Neural cell (in vitro differentiated cells): ENCODE results near the gene SPRYD3. TPM values are rescaled to one million over a fixed set of nuclear protein-coding genes. Genes with fewer than 3 reads are reported as not detected.

Experiments used
- H2AFZ ChIP-seq: fragments of 200-600, 300-800 bp; sonication (generic), shearing (Covaris generic); 2 replicates; pipeline ENCODE4 v1.6.0; 2014; ENCODE audit warnings: low read depth, mild to moderate bottlenecking, antibody characterized with exemption, low read length, moderate library complexity
- H3F3A ChIP-seq: fragments of 200-600 bp; shearing (Covaris generic); 2 replicates; pipeline ENCODE4 v1.6.1; 2016; ENCODE audit warnings: mild to moderate bottlenecking, moderate library complexity, mixed read lengths, antibody characterized with exemption, low read length; ENCODE audit not compliant: insufficient read depth, poor library complexity, severe bottlenecking
- H3K27ac ChIP-seq: fragments of 200-600, 300-800 bp; sonication (generic), shearing (Covaris generic); 2 replicates; pipeline ENCODE4 v1.5.1; 2014; ENCODE audit warnings: mild to moderate bottlenecking, low read length, moderate library complexity
- H3K27me3 ChIP-seq: fragments of 300-800, 200-600 bp; sonication (generic), shearing (Covaris generic); 2 replicates; pipeline ENCODE4 v1.6.0; 2014; ENCODE audit warnings: mild to moderate bottlenecking, low read depth, low read length, moderate library complexity; ENCODE audit not compliant: insufficient read depth
- H3K36me3 ChIP-seq: fragments of 300-800, 200-600 bp; sonication (generic), shearing (Covaris generic); 2 replicates; pipeline ENCODE4 v1.5.1; 2014; ENCODE audit warnings: mild to moderate bottlenecking, antibody characterized with exemption, low read length, moderate library complexity; ENCODE audit not compliant: insufficient read depth
- H3K4me2 ChIP-seq: fragments of 300-800, 200-600 bp; sonication (generic), shearing (Covaris generic); 2 replicates; pipeline ENCODE4 v1.6.0; 2014; ENCODE audit warnings: mild to moderate bottlenecking, low read length
- H3K4me3 ChIP-seq: fragments of 300-800, 200-600 bp; sonication (generic), shearing (Covaris generic); 2 replicates; pipeline ENCODE4 v1.5.1; 2014; ENCODE audit warnings: mild to moderate bottlenecking, low read length, moderate library complexity
- H3K79me2 ChIP-seq: fragments of 200-600 bp; shearing (Covaris generic); replicated peaks from 2 replicates; pipeline ENCODE4 v1.6.0; 2014; ENCODE audit warnings: mild to moderate bottlenecking, low read length, moderate library complexity; ENCODE audit not compliant: insufficient read depth
- H3K9ac ChIP-seq: fragments of 300-800, 200-600 bp; sonication (generic), shearing (Covaris generic); 2 replicates; pipeline ENCODE4 v1.6.1; 2016; ENCODE audit warnings: mild to moderate bottlenecking, low read length, mixed read lengths
- H3K9me2 ChIP-seq: fragments of 200-600 bp; shearing (Covaris generic); 2 replicates; pipeline ENCODE4 v1.6.1; 2016; ENCODE audit warnings: mild to moderate bottlenecking, low read length, mixed read lengths; ENCODE audit not compliant: insufficient read depth
- H3K9me3 ChIP-seq: fragments of 200-600, 300-800 bp; sonication (generic), shearing (Covaris generic); 2 replicates; pipeline ENCODE4 v1.6.1; 2016; ENCODE audit warnings: mild to moderate bottlenecking, mixed run types, low read length, moderate library complexity, mixed read lengths
- H4K20me1 ChIP-seq: fragments of 200-600 bp; shearing (Covaris generic); 2 replicates; pipeline ENCODE4 v1.6.1; 2016; ENCODE audit warnings: mild to moderate bottlenecking, mixed run types; ENCODE audit not compliant: insufficient read depth
- CTCF ChIP-seq: fragments of 450-650 bp; IDR thresholded peaks from 2 replicates; pipeline ENCODE4 v1.5.1; 2014; ENCODE audit warnings: antibody characterized with exemption, mild to moderate bottlenecking, moderate library complexity; ENCODE audit not compliant: poor library complexity, severe bottlenecking
- EP300 ChIP-seq: fragments of 450-650 bp; conservative IDR thresholded peaks from 2 replicates; pipeline ENCODE4 v1.6.1; 2014; ENCODE audit warnings: antibody characterized with exemption, mild to moderate bottlenecking, moderate library complexity; ENCODE audit not compliant: poor library complexity, severe bottlenecking
- EZH2 ChIP-seq: fragments of 200-600, 300-800 bp; shearing (Covaris generic), sonication (generic); IDR thresholded peaks from 2 replicates; pipeline ENCODE4 v1.6.1; 2014; ENCODE audit warnings: antibody characterized with exemption, low read length, borderline replicate concordance, mild to moderate bottlenecking; ENCODE audit not compliant: insufficient read depth, poor library complexity, severe bottlenecking
- MXI1 ChIP-seq: fragments of 450-650 bp; conservative IDR thresholded peaks from 2 replicates; pipeline ENCODE4 v1.6.1; 2014; ENCODE audit warnings: antibody characterized with exemption, mild to moderate bottlenecking; ENCODE audit not compliant: poor library complexity, severe bottlenecking
- POLR2AphosphoS5 ChIP-seq: IDR thresholded peaks from 2 replicates; pipeline ENCODE4 v1.6.1; 2012
- RAD21 ChIP-seq: fragments of 450-650 bp; conservative IDR thresholded peaks from 2 replicates; pipeline ENCODE4 v1.6.1; 2014; ENCODE audit warnings: antibody characterized with exemption, mild to moderate bottlenecking, moderate library complexity
- REST ChIP-seq: IDR thresholded peaks from 2 replicates; pipeline ENCODE4 v1.6.1; 2012; ENCODE audit warnings: borderline replicate concordance
- SMC3 ChIP-seq: fragments of 450-650 bp; conservative IDR thresholded peaks from 2 replicates; pipeline ENCODE4 v1.6.1; 2014; ENCODE audit warnings: antibody characterized with exemption, mild to moderate bottlenecking, moderate library complexity; ENCODE audit not compliant: poor library complexity
- TAF1 ChIP-seq: IDR thresholded peaks from 2 replicates; pipeline ENCODE4 v1.6.1; 2012; ENCODE audit warnings: low read depth
- polyA plus RNA-seq: library from polyadenylated mRNA; depleted of rRNA; stranded (reverse); fragments of >200 nt; gene quantifications from 2 replicates; pipeline ENCODE4 v1.2.3, GENCODE V29; 2014

The SPRYD3 gene
- polyA plus RNA-seq, 1 donor from 2014 or later = 20.8 TPM

GRCh38 chr12:53073881-53074280 is 5.3 kb downstream of the SPRYD3 start:
- Histone ChIP-seq H3K36me3 (peaks cover 5% of the 10 kb centered on the region), H3K27ac (no peak overlapping the region)

GRCh38 chr12:53071591-53072551 is 7.3 kb downstream of the SPRYD3 start:
- H3K27me3 ChIP-seq = no peaks in the 10 kb centered on the region
- no peaks in the 10 kb centered on the region for H4K20me1 ChIP-seq
- no peak overlapping the region for H3K9ac ChIP-seq
- no peak overlapping the region for H3K27ac ChIP-seq
- no peak for TF ChIP-seq EP300
- TF ChIP-seq EZH2 = no peak
- no peaks in the 10 kb centered on the region for H3K9me3 ChIP-seq
- H3K79me2 ChIP-seq = no peaks in the 10 kb centered on the region
- H3F3A ChIP-seq = no peaks in the 10 kb centered on the region
- H3K9me2 ChIP-seq = no peaks in the 10 kb centered on the region
- no peak overlapping the region for H3K4me3 ChIP-seq
- no peak overlapping the region for H2AFZ ChIP-seq
- H3K36me3 ChIP-seq = peaks cover 5% of the 10 kb centered on the region
- H3K4me2 ChIP-seq = no peak overlapping the region

More at GRCh38 chr12:53073881-53074280, 5.3 kb downstream of the SPRYD3 start:
- no peak overlapping the region for H3K4me2 ChIP-seq
- H3K4me3 ChIP-seq = no peak overlapping the region
- H3K79me2 ChIP-seq = peaks cover 12% of the 10 kb centered on the region
- no peak overlapping the region for H3K9ac ChIP-seq
- no peaks in the 10 kb centered on the region for H3K9me2 ChIP-seq
- no peaks in the 10 kb centered on the region for H3K9me3 ChIP-seq
- H3K27me3 ChIP-seq = no peaks in the 10 kb centered on the region
- TF ChIP-seq POLR2AphosphoS5 = no peak
- no peak for TF ChIP-seq EP300
- TF ChIP-seq TAF1 = no peak
- no peak for TF ChIP-seq MXI1
- no peak for TF ChIP-seq EZH2
- no peaks in the 10 kb centered on the region for H4K20me1 ChIP-seq
- no peaks in the 10 kb centered on the region for H3F3A ChIP-seq
- no peak overlapping the region for H2AFZ ChIP-seq

GRCh38 chr12:53070877-53071492 is 8.2 kb downstream of the SPRYD3 start:
- H3K27me3 ChIP-seq = no peaks in the 10 kb centered on the region
- no peak overlapping the region for H3K27ac ChIP-seq
- no peaks in the 10 kb centered on the region for H3K79me2 ChIP-seq
- no peak overlapping the region for H2AFZ ChIP-seq
- H3K4me2 ChIP-seq = no peak overlapping the region
- H4K20me1 ChIP-seq = no peaks in the 10 kb centered on the region
- H3K9me3 ChIP-seq = no peaks in the 10 kb centered on the region
- H3K36me3 ChIP-seq = peaks cover 8% of the 10 kb centered on the region
- no peak overlapping the region for H3K4me3 ChIP-seq
- no peaks in the 10 kb centered on the region for H3K9me2 ChIP-seq
- H3K9ac ChIP-seq = no peak overlapping the region
- no peaks in the 10 kb centered on the region for H3F3A ChIP-seq
- TF ChIP-seq RAD21 (no peak), SMC3 (no peak), POLR2AphosphoS5 (no peak), EZH2 (no peak), REST (no peak), CTCF (no peak), MXI1 (no peak), EP300 (no peak), TAF1 (no peak)
